Spinal cord (tissue), 10 donors: Measurements from ENCODE around the gene DPYSL4. TPM values are rescaled to one million over a fixed set of nuclear protein-coding genes. Genes with fewer than 3 reads are reported as not detected.
A peak's percentile ranks its signal among the peaks of the same experiment; 100 is the strongest.

Experiments used
- DNase-seq, 6 donors: peaks; one replicate each; pipeline versions ENCODE4 v3.0.0 to v3.0.0-alpha.2; 2013 to 2015; ENCODE audit warnings: low spot score in 6 of 6, low read depth in 4 of 6
- H3K27ac ChIP-seq: one replicate; pipeline ENCODE4 v1.5.1; 2013; ENCODE audit warnings: low read depth, low read length, control low read depth
- H3K27me3 ChIP-seq: one replicate; pipeline ENCODE4 v1.6.1; 2013; ENCODE audit warnings: low read length; ENCODE audit not compliant: control insufficient read depth, insufficient read depth
- H3K36me3 ChIP-seq: one replicate; pipeline ENCODE4 v1.6.1; 2013; ENCODE audit warnings: low read length; ENCODE audit not compliant: control insufficient read depth, insufficient read depth
- H3K4me1 ChIP-seq: one replicate; pipeline ENCODE4 v1.6.1; 2013; ENCODE audit warnings: low read length; ENCODE audit not compliant: control insufficient read depth, insufficient read depth
- H3K4me3 ChIP-seq: one replicate; pipeline ENCODE4 v1.5.1; 2013; ENCODE audit warnings: low read depth, low read length, control low read depth
- H3K9me3 ChIP-seq: one replicate; pipeline ENCODE4 v1.6.1; 2013; ENCODE audit warnings: low read length; ENCODE audit not compliant: control insufficient read depth, insufficient read depth
- WGBS: methylation state at CpG from one replicate; pipeline ENCODE4 v1.1.5; 2013; ENCODE audit warnings: missing lambda C conversion rate; ENCODE audit not compliant: insufficient coverage; 5-methylcytosine and 5-hydroxymethylcytosine counted together
- polyA plus RNA-seq, 2 donors: library from polyadenylated mRNA; unstranded; fragments of 120-200 nt; gene quantifications; one replicate each; pipeline ENCODE4 v1.2.1, GENCODE V29; 2013; ENCODE audit not compliant: insufficient read length in 2 of 2
- total RNA-seq, 2 donors: library from RNA; depleted of rRNA in 1 of 2; stranded (reverse); fragments of 120-200 nt in 1 of 2; fragments of >200 nt in 1 of 2; gene quantifications; one replicate each; pipeline versions ENCODE4 v1.2.3 to v1.2.4, GENCODE V29; 2013 to 2014
- donor health status: healthy.

The DPYSL4 gene
- total and polyA plus RNA-seq, 4 donors, result 21.3 to 97.6 (median 59.1) TPM

GRCh38 chr10:132184816-132185593, 1.7 kb upstream of the DPYSL4 start:
- H3K4me1 ChIP-seq, result peaks cover 28% of the 10 kb centered on the region
- 55% methylated on average over 35 of the region's 35 CpGs for WGBS
- H3K9me3 ChIP-seq, result no peaks in the 10 kb centered on the region
- peaks cover 14% of the 10 kb centered on the region for H3K36me3 ChIP-seq
- no peak overlapping the region for H3K4me3 ChIP-seq
- peaks cover 18% of the 10 kb centered on the region for H3K27me3 ChIP-seq
- no peak for DNase-seq
- no peak overlapping the region for H3K27ac ChIP-seq

GRCh38 chr10:132185601-132186487, 904 bp upstream of the DPYSL4 start:
- 5% methylated on average over 95 of the region's 99 CpGs for WGBS
- Histone ChIP-seq H3K27me3 (peaks cover 18% of the 10 kb centered on the region), H3K27ac (no peak overlapping the region), H3K9me3 (no peaks in the 10 kb centered on the region), H3K36me3 (peaks cover 23% of the 10 kb centered on the region), H3K4me3 (peak overlapping the region; percentile 27), H3K4me1 (peaks cover 28% of the 10 kb centered on the region)
- peak in 1 of 6 donors; percentile 37 for DNase-seq

- H3K27ac ChIP-seq, result no peak overlapping the region
- DNase-seq, result peak in 2 of 6 donors; percentile 53 to 54
- peak overlapping the region; percentile 56 for H3K4me3 ChIP-seq
- no peaks in the 10 kb centered on the region for H3K9me3 ChIP-seq
- H3K27me3 ChIP-seq, result peaks cover 18% of the 10 kb centered on the region
- WGBS, result under 1% methylated on average over 49 of the region's 58 CpGs
- H3K36me3 ChIP-seq, result peaks cover 31% of the 10 kb centered on the region
- H3K4me1 ChIP-seq, result peaks cover 28% of the 10 kb centered on the region
Observed at GRCh38 chr10:132187430-132188138, 836 bp downstream of the DPYSL4 start.

GRCh38 chr10:132188331-132188730, 1.6 kb downstream of the DPYSL4 start:
- peaks cover 38% of the 10 kb centered on the region for H3K36me3 ChIP-seq
- H3K27me3 ChIP-seq, result peaks cover 16% of the 10 kb centered on the region
- peaks cover 28% of the 10 kb centered on the region for H3K4me1 ChIP-seq
- peak overlapping the region; percentile 56 for H3K4me3 ChIP-seq
- 27% methylated on average over 12 of the region's 13 CpGs for WGBS
- no peak overlapping the region for H3K27ac ChIP-seq
- no peaks in the 10 kb centered on the region for H3K9me3 ChIP-seq
- DNase-seq, result peak in 2 of 6 donors; percentile 30 to 39

- peaks cover 14% of the 10 kb centered on the region for H3K27me3 ChIP-seq
- H3K4me1 ChIP-seq, result peaks cover 28% of the 10 kb centered on the region
- 79% methylated on average over 15 of the region's 16 CpGs for WGBS
- no peak overlapping the region for H3K27ac ChIP-seq
- DNase-seq, result no peak
- H3K36me3 ChIP-seq, result peaks cover 45% of the 10 kb centered on the region
- no peak overlapping the region for H3K4me3 ChIP-seq
- H3K9me3 ChIP-seq, result no peaks in the 10 kb centered on the region
Observed at GRCh38 chr10:132189016-132189415, 2.3 kb downstream of the DPYSL4 start.

- Histone ChIP-seq H3K4me1 (peaks cover 28% of the 10 kb centered on the region), H3K36me3 (peaks cover 54% of the 10 kb centered on the region), H3K4me3 (no peak overlapping the region), H3K27ac (no peak overlapping the region), H3K9me3 (no peaks in the 10 kb centered on the region), H3K27me3 (peaks cover 14% of the 10 kb centered on the region)
- WGBS, result 91% methylated on average over 17 of the region's 17 CpGs
- no peak for DNase-seq
Observed at GRCh38 chr10:132189810-132190422, 3.2 kb downstream of the DPYSL4 start.

- Histone ChIP-seq H3K4me1 (peaks cover 16% of the 10 kb centered on the region), H3K27ac (no peak overlapping the region), H3K27me3 (peaks cover 4% of the 10 kb centered on the region), H3K4me3 (no peak overlapping the region), H3K36me3 (peaks cover 76% of the 10 kb centered on the region), H3K9me3 (no peaks in the 10 kb centered on the region)
- DNase-seq, result no peak
- 95% methylated on average over 23 of the region's 28 CpGs for WGBS
Observed at GRCh38 chr10:132192076-132192975, 5.6 kb downstream of the DPYSL4 start.

GRCh38 chr10:132192991-132193665, 6.4 kb downstream of the DPYSL4 start:
- WGBS, result 83% methylated on average over 16 of the region's 18 CpGs
- no peaks in the 10 kb centered on the region for H3K27me3 ChIP-seq
- no peak overlapping the region for H3K27ac ChIP-seq
- DNase-seq, result no peak
- peaks cover 9% of the 10 kb centered on the region for H3K4me1 ChIP-seq
- H3K9me3 ChIP-seq, result no peaks in the 10 kb centered on the region
- peaks cover 84% of the 10 kb centered on the region for H3K36me3 ChIP-seq
- no peak overlapping the region for H3K4me3 ChIP-seq
